Retina (tissue), 1 donor: ENCODE data around the gene KLHL41.
"Not testable (repeated sequence)": the region's sequence is repeated elsewhere in the genome, so short reads cannot be mapped to it uniquely, and the experiment has no call there.

Source experiments
- DNase-seq: peaks from one replicate; pipeline ENCODE4 v3.0.0-alpha.2; 2016

KLHL41 gene

DNA sequence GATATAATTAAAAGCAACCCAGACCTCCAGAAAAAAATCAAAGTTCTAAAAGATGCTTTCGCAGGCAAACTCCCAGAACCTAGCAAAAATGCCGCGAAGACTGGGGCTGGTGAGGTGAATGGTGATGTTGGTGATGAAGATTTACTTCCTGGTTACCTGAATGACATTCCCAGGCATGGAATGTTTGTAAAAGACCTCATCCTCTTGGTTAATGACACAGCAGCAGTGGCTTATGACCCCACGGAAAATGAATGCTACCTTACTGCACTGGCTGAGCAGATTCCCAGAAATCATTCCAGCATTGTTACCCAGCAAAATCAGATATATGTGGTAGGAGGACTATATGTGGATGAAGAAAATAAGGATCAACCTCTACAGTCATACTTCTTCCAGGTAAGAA lies 994 bp downstream of the KLHL41 start:
- no peak for DNase-seq

GRCh38 chr2:169511818-169512217 lies 2.3 kb downstream of the KLHL41 start:
- DNase-seq = no peak

DNA sequence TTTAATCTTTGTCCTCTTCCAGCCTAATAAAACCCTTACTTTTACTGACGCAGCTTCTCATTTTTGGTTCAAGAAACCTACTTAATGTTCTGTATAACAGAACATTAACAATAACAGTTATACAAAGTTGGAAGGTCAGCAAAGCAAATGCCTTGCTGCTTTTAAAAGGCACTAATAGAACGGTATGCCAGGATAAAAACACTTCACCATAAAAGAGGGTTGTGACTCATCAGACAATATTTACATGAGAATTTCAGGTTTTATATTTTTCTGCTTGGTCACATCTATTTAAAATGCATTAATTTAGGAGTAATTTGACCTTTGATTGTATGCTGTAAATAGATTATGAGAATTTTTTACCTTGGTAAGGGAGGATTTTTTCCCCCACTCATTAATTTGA lies 3.0 kb downstream of the KLHL41 start:
- DNase-seq = no peak

GRCh38 chr2:169513094-169513493 lies 3.6 kb downstream of the KLHL41 start:
- DNase-seq = no peak

DNA sequence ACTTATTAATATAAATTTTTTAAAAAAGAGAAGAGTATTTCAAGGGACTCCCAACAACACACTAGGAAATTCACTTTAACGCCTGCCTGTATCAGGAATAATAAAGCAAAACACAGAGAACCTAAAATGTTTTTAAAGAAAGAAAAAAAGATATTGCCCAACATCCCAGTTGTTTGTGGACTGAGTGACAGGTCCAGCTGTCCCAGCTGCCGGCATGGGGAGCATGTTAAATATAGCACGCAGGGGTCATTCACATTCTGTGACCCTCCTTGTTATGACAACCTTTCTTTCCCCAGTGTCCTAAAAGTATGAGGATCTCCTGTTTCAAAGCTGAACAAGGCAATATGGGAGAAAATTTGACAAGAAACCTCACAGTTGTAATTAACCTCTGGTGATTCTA lies 4.4 kb downstream of the KLHL41 start:
- DNase-seq = no peak

GRCh38 chr2:169514758-169515157 lies 5.3 kb downstream of the KLHL41 start:
- not testable (repeated sequence) for DNase-seq

- not testable (repeated sequence) for DNase-seq
These were observed 7.0 kb downstream of the KLHL41 start for GRCh38 chr2:169516488-169516995.

- DNase-seq = no peak
These were observed 11.4 kb downstream of the KLHL41 start for GRCh38 chr2:169520896-169521295.

DNA sequence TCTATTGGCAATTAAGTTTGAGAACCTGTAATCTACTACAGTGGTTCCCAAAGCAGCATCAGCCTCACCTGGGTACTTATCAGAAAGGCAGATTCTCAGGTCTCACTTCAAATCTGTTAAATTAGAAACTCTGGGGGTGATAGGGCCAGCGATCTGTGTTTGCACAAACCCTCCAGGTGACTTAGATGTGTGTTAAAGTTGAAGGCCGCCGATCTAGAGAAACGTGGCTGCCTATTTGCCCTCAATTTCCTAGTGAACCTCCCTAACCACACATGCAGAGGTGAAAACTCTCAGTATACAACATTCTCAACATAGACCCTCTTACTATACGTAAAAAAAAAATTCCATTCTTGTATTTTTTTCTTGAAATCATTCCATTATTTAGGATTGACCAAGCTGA lies 14.2 kb downstream of the KLHL41 start:
- DNase-seq = no peak

DNA sequence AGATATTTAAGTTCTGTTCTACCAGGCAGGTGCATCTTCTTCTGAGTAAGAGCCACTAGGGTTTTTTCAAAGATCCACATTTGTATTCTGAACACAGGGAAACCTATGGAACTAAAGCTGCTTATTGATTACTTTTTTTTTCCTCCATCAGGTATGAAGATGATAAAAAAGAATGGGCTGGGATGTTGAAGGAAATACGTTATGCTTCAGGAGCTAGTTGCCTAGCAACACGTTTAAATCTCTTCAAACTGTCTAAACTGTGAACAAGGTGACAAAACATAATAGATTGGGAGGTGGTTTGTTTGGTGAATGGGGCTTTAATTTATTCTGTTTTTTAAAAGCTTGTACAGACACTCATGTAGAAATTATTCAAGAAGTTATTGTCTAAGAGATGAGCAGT lies 15.9 kb downstream of the KLHL41 start:
- DNase-seq = no peak

DNA sequence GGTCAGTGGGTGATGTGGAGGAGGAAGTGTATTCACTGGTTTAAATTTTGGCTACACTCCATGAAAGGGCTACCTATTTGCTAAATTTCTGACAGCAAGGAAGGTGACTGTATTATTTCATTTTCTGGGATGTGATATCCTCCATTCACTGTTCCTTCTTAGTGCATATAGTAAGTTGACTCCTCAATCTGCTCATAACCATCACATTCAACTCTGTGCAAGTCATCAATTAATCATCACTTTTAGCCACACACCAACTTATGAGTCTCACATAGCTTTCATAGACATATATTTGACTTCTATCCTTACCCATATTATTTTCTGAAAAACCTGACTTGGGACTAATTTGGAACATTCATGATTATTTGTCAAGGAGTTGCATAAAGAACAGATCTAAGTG lies 16.9 kb downstream of the KLHL41 start:
- no peak for DNase-seq

DNA sequence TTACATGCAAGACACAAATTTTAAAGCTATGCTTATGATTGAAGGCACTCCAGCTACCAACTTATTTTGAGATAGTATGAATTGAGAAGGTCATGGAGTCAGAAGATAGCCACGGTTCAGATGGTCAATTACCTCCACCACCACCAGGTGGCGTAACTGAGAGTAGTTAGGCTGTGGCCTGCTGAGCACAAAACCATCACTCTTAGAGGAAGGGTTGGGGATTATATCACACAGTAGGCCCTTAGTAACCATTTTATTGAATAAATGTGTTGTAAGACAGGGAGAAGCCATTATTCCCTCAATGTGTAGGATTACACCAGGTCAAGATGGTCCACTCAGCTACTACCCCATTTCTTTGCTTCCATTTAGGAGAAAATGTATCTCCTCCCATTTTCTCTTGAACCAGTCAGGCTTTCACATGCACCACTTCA lies 18.8 kb downstream of the KLHL41 start:
- peak; percentile 56 for DNase-seq

DNA sequence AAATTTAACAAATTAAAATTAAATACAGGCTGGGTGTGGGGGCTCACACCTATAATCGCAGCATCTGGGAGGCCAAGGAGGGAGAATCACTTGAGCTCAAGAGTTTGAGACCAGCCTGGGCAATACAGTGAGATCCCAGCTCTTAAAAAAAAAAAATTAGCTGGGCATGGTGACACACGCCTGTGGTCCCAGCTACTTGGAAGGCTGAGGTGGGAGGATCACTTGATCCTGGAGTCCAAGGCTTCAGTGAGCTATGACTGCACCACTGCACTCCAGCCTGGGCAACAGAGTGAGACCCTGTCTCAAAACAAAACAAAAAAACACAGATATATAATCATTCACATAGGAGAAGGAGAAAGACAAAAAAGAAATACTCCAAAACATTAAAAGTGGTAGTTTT lies 30.0 kb downstream of the KLHL41 start:
- DNase-seq = not testable (repeated sequence)

- no peak for DNase-seq
These were observed 30.6 kb downstream of the KLHL41 start for GRCh38 chr2:169540146-169540545.

DNA sequence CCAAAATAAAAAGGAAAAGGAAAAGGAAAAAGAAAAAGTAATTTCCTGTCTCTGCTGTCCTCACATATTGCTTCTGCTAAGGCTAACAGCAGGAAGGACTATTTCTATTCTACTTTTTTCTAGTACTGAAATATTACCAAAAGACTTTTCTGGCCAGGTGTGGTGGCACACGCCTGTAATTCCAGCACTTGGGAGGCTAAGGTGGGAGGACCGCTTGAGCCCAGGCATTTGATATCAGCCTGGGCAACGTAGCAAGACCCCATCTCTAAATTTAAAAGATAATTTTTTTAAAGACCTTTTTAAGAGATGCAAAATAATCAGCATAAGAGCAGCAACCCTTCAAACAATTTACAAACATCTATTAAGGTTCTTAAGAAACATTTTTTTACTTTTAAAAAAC lies 32.9 kb downstream of the KLHL41 start:
- DNase-seq = no peak

DNA sequence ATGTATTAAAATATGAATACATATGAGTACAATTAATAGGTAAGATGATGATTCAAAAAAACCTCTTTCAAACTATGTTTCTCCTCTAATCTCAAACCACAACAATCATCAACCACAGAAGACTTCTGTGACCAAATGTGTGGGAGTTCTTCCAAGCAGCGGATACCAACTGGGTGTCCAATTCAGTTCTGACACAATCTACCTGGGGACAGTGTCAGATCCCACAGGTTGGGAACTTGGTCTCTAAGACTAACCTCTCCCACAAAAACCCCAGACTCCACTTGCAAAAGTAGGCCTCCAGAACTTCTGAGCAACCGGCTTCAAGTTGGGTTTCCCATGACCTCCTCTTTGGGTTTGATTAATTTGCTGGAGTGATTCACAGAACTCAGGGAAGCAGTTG lies 37.3 kb downstream of the KLHL41 start:
- DNase-seq = no peak

DNA sequence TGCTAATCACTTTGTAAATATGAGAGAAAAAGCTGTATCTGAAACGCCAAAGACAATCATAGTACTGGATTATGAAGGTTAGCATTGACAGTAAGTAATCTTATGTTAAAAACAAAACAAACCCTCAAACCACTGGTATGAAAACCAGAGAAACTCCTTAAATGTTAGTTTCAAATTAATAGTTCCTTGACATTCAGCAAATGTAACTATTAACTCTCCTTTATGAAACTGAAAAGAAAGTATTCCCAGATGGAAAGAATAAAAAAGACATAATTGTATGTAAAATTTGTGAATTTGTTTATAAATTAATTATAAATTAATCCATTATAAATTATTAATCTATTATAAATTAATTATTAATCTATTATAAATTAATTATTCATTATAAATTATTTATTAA lies 51.9 kb downstream of the KLHL41 start:
- no peak for DNase-seq

- DNase-seq = not testable (repeated sequence)
These were observed 52.6 kb downstream of the KLHL41 start for GRCh38 chr2:169562084-169562483.

- DNase-seq = peak; percentile 15
These were observed 53.0 kb downstream of the KLHL41 start for GRCh38 chr2:169562519-169562918.

DNA sequence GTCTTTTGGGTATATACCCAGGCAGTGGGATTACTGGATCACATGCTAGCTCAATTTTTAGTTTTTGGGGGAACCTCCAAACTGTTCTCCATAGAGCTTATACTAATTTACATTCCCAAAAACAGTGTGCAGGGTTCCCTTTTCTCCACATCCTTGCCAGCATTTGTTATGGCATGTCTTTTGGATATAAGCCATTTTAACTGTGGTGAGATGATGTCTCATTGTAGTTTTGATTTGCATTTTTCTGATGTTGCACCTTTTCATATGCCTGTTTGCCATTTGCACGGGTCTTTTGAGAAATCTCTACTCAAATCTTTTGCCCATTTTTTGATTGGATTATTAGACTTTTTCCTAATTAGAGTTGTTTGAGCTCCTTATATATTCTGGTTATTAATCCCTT lies 56.2 kb downstream of the KLHL41 start:
- no peak for DNase-seq

DNA sequence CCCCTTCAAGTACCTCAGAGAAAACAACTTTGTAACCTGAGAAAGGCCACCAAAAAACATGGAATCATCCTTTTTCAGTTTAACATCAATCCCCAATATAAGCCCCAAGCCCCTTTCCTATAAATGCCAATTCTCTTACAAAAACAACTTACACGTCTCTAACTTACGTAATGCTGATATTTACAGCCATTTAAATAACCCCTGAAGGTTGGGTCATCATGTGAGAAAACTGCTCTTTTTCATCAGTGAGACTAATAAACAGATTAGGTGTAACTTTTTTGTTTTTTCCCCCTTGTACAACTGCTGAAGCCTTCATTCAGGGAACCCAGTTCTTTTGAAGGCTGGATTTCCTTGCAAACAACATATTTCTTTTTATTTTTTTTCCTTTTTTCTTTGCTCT lies 60.4 kb downstream of the KLHL41 start:
- DNase-seq = no peak

GRCh38 chr2:169570752-169571151 lies 61.2 kb downstream of the KLHL41 start:
- not testable (repeated sequence) for DNase-seq

DNA sequence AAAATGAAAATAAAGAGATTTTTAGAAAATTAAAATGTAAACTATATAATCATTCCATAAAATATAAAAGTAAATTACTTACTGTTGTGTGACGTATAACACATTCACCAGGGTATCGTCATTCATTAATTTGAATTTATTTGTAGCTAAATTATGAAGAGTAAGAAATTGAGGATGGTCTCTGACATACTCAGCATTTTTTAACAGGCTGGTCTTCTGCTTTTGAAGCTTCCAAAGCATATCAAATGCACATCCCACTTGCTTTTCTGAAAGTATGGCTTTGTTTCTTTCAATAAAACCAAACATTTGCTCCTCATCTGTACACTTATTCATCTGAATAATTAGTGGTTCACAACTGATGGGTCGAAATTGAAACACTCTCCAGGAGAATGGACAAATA lies 62.1 kb downstream of the KLHL41 start:
- no peak for DNase-seq

GRCh38 chr2:169572189-169572588 lies 62.7 kb downstream of the KLHL41 start:
- no peak for DNase-seq

- DNase-seq = no peak
These were observed 63.3 kb downstream of the KLHL41 start for GRCh38 chr2:169572821-169573159.
